Measurements from ENCODE around the gene CNTLN.

GRCh38 chr9:17251100-17251499, 116.3 kb downstream of the CNTLN start:
- TF ChIP-seq, protein P1, sequence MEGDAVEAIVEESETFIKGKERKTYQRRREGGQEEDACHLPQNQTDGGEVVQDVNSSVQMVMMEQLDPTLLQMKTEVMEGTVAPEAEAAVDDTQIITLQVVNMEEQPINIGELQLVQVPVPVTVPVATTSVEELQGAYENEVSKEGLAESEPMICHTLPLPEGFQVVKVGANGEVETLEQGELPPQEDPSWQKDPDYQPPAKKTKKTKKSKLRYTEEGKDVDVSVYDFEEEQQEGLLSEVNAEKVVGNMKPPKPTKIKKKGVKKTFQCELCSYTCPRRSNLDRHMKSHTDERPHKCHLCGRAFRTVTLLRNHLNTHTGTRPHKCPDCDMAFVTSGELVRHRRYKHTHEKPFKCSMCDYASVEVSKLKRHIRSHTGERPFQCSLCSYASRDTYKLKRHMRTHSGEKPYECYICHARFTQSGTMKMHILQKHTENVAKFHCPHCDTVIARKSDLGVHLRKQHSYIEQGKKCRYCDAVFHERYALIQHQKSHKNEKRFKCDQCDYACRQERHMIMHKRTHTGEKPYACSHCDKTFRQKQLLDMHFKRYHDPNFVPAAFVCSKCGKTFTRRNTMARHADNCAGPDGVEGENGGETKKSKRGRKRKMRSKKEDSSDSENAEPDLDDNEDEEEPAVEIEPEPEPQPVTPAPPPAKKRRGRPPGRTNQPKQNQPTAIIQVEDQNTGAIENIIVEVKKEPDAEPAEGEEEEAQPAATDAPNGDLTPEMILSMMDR (conservative IDR thresholded peaks at IDR 0.05 in 1 of 2, IDR thresholded peaks at IDR 0.05 in 1 of 2; ENCODE audit: extremely low read depth in 1 of 2, insufficient read depth in 1 of 2, low read depth in 1 of 2, low read length in 2 of 2) = no peak
- no peak for TF ChIP-seq EZH2 (IDR thresholded peaks at IDR 0.05; ENCODE audit: borderline replicate concordance, low read length)
